Mucosa of descending colon (tissue), 3 donors: ENCODE measurements around the gene TSR1. TPM values are rescaled to one million over a fixed set of nuclear protein-coding genes. Genes with fewer than 3 reads are reported as not detected.

ENCODE experiments used
- ATAC-seq: fragments of 200-7000 bp; cut with Tn5 transposase; one replicate; pipeline ENCODE4 v1.9.1; 2020; ENCODE audit warnings: mild to moderate bottlenecking, moderate library complexity
- DNase-seq, 3 donors: peaks; one replicate each; pipeline ENCODE4 v3.0.0-alpha.2; 2020
- H3K36me3 ChIP-seq: fragments of 200-600 bp; one replicate; pipeline ENCODE4 v1.8.0; 2021; ENCODE audit warnings: low read depth, mild to moderate bottlenecking
- H3K4me1 ChIP-seq: fragments of 200-600 bp; one replicate; pipeline ENCODE4 v1.8.0; 2021; ENCODE audit warnings: low read depth, mild to moderate bottlenecking
- H3K4me3 ChIP-seq: fragments of 200-600 bp; one replicate; pipeline ENCODE4 v1.8.0; 2021; ENCODE audit warnings: mild to moderate bottlenecking
- H3K9me3 ChIP-seq: fragments of 200-600 bp; one replicate; pipeline ENCODE4 v1.8.0; 2021; ENCODE audit warnings: mild to moderate bottlenecking
- intact Hi-C, 2 donors: fragments of 100-400 bp; cut with DNase I in 1 of 2; cut with micrococcal nuclease in 1 of 2; formaldehyde crosslinking; loops; one replicate each; pipeline versions ENCODE4 v1.11.0 to v1.11.1; 2022; cut with DNase I, micrococcal nuclease
- total RNA-seq, 3 donors: library from RNA; stranded (reverse); fragmentation: NEBNext Ultra II Directional in 2 of 3; extraction: Animal tissue kit (Norgen Biotek cat#: 25700) in 2 of 3; gene quantifications; one replicate each; pipeline versions ENCODE4 v1.2.1 to v1.2.4, GENCODE V29; 2021 to 2023
- TF ChIP-seq, protein P1 (sequence below): fragments of 200-600 bp; IDR thresholded peaks from one replicate; pipeline ENCODE4 v1.8.0; 2022; ENCODE audit warnings: antibody characterized with exemption, mild to moderate bottlenecking
- donor health status: DM: no; HTN: no; CAD: no; lungs with moderate emphysema.
- donor health status: DM: no; HTN: no; CAD: no.
- donor health status: DM: no; HTN: yes; CAD: no.

Gene TSR1
- total RNA-seq, 3 donors from 2014 or later: 13.6 to 23.4 (median 15.4) TPM

DNA sequence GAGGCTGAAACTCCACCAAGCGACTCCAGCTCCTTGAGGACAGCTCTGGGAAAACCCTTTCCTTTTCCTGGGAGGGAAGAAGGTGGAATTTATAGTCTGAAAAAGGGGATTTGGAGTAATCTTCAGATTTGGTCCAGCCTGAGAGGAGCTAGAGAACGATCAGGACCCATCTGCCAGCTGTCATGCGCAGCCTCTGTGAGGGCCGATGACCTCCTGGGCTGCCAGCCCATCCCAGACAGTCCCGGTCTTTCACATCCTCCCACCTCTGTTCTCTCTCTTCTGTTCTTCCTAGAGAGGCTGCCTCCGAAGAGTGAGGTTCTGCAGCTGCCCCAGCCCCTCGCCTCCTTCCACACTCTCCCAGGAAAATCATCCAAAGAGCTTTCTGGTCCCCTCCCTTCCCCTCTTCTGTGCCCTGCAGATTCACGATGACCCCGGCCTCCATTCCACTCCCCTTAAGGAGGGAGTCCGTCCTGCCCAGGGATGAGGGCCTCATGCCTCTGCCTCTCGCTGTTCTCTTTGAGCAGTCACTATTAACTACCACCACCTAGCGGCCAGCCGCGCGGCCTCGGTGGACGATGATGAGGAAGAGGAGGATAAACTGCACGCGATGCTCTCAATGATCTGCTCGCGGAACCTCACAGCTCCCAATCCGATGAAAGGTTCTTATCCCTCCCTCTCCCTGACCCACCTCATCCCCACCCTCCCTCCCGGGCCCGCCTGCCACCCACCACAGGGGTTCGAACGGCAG lies 30.7 kb upstream of the TSR1 start:
- H3K36me3 ChIP-seq: no peaks in the 10 kb centered on the region
- no peaks in the 10 kb centered on the region for H3K9me3 ChIP-seq
- TF ChIP-seq, protein P1, sequence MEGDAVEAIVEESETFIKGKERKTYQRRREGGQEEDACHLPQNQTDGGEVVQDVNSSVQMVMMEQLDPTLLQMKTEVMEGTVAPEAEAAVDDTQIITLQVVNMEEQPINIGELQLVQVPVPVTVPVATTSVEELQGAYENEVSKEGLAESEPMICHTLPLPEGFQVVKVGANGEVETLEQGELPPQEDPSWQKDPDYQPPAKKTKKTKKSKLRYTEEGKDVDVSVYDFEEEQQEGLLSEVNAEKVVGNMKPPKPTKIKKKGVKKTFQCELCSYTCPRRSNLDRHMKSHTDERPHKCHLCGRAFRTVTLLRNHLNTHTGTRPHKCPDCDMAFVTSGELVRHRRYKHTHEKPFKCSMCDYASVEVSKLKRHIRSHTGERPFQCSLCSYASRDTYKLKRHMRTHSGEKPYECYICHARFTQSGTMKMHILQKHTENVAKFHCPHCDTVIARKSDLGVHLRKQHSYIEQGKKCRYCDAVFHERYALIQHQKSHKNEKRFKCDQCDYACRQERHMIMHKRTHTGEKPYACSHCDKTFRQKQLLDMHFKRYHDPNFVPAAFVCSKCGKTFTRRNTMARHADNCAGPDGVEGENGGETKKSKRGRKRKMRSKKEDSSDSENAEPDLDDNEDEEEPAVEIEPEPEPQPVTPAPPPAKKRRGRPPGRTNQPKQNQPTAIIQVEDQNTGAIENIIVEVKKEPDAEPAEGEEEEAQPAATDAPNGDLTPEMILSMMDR: no peak
- intact Hi-C loops: no loop called here
- ATAC-seq (no peak), DNase-seq (peak in 1 of 3 donors; percentile 22)
- H3K4me1 ChIP-seq: no peaks in the 10 kb centered on the region
- no peak overlapping the region for H3K4me3 ChIP-seq

DNA sequence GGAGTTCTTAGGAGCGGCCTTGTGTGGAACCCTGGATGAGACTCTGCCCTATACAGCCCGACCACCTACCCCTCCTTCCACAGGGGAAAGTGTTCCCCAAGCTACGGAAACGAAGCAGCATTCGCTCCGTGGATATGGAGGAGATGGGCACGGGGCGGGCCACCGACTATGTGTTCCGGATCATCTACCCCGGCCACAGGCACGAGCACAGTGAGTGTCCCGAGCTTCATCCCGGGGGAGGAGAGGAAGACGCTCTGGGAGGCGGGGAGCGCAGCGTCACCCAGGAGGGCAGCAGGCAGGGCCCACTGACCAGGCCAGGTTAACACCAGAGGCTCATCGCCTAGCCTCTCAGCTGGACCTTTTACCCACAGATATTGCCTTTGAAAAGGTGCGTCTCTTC lies 28.9 kb upstream of the TSR1 start:
- intact Hi-C loops: no loop called here
- Histone ChIP-seq H3K4me1 (no peaks in the 10 kb centered on the region), H3K4me3 (no peak overlapping the region), H3K9me3 (no peaks in the 10 kb centered on the region), H3K36me3 (no peaks in the 10 kb centered on the region)
- DNase-seq (peak in 1 of 3 donors; percentile 48), ATAC-seq (no peak)
- TF ChIP-seq, protein P1: no peak

DNA sequence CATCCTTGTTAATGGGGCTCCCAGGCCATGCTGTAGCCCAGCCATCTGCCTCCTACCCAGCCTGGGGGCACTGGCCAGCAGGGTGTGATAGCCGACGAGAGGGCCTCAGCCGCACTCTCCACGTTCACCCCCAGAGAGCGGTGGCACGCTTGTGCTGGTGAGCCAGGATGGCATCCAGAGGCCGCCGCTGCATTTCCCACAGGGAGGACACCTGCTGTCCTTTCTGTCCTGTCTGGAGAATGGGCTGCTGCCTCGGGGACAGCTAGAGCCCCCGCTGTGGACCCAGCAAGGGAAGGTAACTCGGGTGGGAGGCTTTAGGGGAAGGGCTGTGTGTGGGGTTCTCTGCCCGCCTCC lies 28.5 kb upstream of the TSR1 start:
- intact Hi-C loops: no loop called here
- H3K9me3 ChIP-seq: no peaks in the 10 kb centered on the region
- H3K4me3 ChIP-seq: no peak overlapping the region
- DNase-seq (no peak), ATAC-seq (no peak)
- TF ChIP-seq, protein P1: no peak
- H3K36me3 ChIP-seq: no peaks in the 10 kb centered on the region
- H3K4me1 ChIP-seq: no peaks in the 10 kb centered on the region

DNA sequence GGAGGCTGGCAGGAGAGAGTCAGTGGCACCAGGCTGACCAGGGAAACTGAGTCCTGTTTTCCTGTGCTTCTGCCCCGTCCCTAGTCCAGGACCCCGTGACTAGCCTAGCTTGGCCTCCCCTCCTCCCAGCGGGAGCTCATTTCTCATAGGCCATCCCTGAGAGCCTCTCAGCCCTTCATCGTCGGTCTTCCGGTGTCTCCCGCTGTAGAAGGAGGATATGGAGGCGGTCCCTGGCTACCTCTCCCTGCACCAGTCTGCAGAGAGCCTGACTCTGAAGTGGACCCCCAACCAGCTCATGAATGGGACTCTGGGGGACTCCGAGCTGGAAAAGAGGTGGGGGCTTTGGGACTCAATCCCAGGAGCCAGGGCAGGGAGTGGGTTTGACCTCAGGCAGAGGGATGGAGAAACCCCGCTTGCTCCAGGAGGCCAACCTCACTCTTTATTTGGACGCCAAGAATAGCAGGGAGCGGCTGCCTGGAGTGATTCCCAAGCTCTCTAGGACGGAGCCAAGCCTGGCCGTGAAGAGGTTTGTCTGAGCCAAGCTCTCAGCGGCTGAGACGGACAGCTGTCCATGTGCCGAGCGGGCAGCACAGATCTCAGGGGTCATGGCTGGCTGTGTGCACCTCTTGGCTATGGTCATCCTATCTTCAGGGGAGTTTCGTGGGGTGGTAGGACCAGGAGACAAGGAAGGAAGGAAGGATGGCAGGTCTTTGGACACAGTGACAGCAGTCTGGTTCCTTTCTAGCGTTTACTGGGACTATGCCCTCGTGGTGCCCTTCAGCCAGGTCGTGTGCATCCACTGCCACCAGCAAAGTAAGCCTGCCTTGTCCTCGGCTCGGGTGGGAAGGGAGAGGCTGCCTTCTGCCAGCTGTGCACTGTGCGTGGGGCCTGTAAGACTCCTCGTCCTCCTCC lies 27.9 kb upstream of the TSR1 start:
- no peak for DNase-seq
- intact Hi-C loops: no loop called here

DNA sequence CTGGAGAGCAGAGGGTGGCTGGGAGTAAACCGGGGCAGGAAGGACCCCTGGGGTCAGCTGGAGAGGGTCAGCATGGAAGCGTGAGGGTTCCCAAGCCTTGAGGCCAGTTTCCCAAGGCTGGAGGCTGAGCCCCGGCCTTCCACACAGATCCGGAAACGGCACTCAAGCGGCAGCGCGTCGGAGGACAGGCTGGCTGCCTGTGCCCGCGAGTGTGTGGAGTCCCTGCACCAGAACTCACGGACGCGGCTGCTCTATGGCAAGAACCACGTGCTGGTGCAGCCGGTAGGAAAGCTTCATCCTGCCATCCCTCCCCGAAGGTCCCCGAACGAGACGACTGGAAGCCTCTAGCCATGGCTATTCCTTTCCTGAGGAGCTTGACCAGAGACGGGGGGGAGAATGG lies 27.1 kb upstream of the TSR1 start:
- no peak for ATAC-seq
- no peaks in the 10 kb centered on the region for H3K9me3 ChIP-seq
- H3K36me3 ChIP-seq: no peaks in the 10 kb centered on the region

More for the DNA sequence above, 27.9 kb upstream of the TSR1 start:
- TF ChIP-seq, protein P1: no peak
- H3K9me3 ChIP-seq: no peaks in the 10 kb centered on the region
- H3K36me3 ChIP-seq: no peaks in the 10 kb centered on the region
- no peak for ATAC-seq
- no peaks in the 10 kb centered on the region for H3K4me1 ChIP-seq
- no peak overlapping the region for H3K4me3 ChIP-seq

More for the DNA sequence above, 27.1 kb upstream of the TSR1 start:
- H3K4me3 ChIP-seq: no peak overlapping the region
- H3K4me1 ChIP-seq: no peaks in the 10 kb centered on the region
- TF ChIP-seq, protein P1: no peak
- DNase-seq: no peak
- intact Hi-C loops: no loop called here
